Activated CD4-positive, alpha-beta memory T cell treated with anti-CD3 and anti-CD28 coated beads, Interleukin-2, amount 10 ng/mL, durations not matched to agents 7 days and 5 days (primary cell): ENCODE data around the gene EVL. TPM values are rescaled to one million over a fixed set of nuclear protein-coding genes. Genes with fewer than 3 reads are reported as not detected.

Experiments
- CTCF ChIA-PET: fragments of 350-600 bp; sonication (Branson Sonifier 250); formaldehyde crosslinking; loops from one replicate; lab custom pipeline; 2021; ENCODE audit warnings: antibody characterized with exemption, inconsistent platforms; lab: Charles Lee
- POLR2A ChIA-PET: fragments of 350-600 bp; sonication (Branson Sonifier 250); formaldehyde crosslinking; loops from one replicate; lab custom pipeline; 2021; ENCODE audit warnings: antibody characterized with exemption; lab: Charles Lee
- DNase-seq: peaks from one replicate; pipeline ENCODE4 v3.0.0-alpha.2; 2020
- H3K27ac Mint-ChIP-seq: one replicate; pipeline ENCODE4 v1.8.0; 2021; ENCODE audit warnings: mild to moderate bottlenecking, mixed read lengths
- H3K27me3 Mint-ChIP-seq: one replicate; pipeline ENCODE4 v1.8.0; 2021; ENCODE audit warnings: mixed read lengths
- H3K36me3 Mint-ChIP-seq: one replicate; pipeline ENCODE4 v1.8.0; 2021; ENCODE audit warnings: low read depth, mixed read lengths
- H3K4me1 Mint-ChIP-seq: one replicate; pipeline ENCODE4 v1.8.0; 2021; ENCODE audit warnings: mixed read lengths
- H3K4me3 Mint-ChIP-seq: one replicate; pipeline ENCODE4 v1.8.0; 2021; ENCODE audit warnings: mild to moderate bottlenecking, mixed read lengths
- H3K9me3 Mint-ChIP-seq: one replicate; pipeline ENCODE4 v1.8.0; 2021; ENCODE audit warnings: mixed read lengths
- total RNA-seq, 2 experiments: library from RNA; stranded (reverse); gene quantifications; one replicate each; pipeline ENCODE4 v1.2.3, GENCODE V29; 2021

EVL gene
- total RNA-seq, 2 experiments from 2014 or later: 771 to 787 TPM

- Mint-ChIP-seq H3K4me3 (peak overlapping the region; percentile 76), H3K9me3 (no peaks in the 10 kb centered on the region), H3K36me3 (peaks cover 91% of the 10 kb centered on the region), H3K27me3 (no peaks in the 10 kb centered on the region), H3K4me1 (peaks cover 98% of the 10 kb centered on the region), H3K27ac (peak overlapping the region; percentile 90)
- CTCF ChIA-PET: interaction anchor here (1.2 to 22.3 kb wide), 9 partner anchors 7 to 162 kb away, joined by 3 to 563 read pairs (median 7); partner anchors contain the start of gene EVL
- POLR2A ChIA-PET: interaction anchor here (0.7 to 58.4 kb wide), 12 partner anchors 10 to 291 kb away, joined by 3 to 1586 read pairs (median 4); partner anchors contain the start of gene EVL
- DNase-seq: peak; percentile 91
These were observed 13.9 kb downstream of the EVL start for GRCh38 chr14:100078997-100079725.

DNA sequence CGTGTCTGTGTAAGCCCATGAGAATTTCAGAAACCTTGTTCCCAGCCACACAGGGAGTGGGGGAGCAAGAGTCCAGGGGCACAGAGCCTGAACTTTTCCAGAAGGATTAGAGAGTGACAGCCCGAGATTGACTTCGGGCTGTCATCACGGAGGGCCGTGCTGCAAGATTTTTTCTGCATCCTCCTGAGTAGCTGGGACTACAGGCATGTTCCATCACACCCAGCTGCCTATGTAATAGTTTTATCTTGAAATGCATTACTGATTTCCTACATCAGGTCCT is 14.4 kb downstream of the EVL start:
- Mint-ChIP-seq H3K4me1 (peaks cover 98% of the 10 kb centered on the region), H3K36me3 (peaks cover 91% of the 10 kb centered on the region), H3K27ac (peak overlapping the region; percentile 90), H3K27me3 (no peaks in the 10 kb centered on the region), H3K4me3 (peak overlapping the region; percentile 76), H3K9me3 (no peaks in the 10 kb centered on the region)
- POLR2A ChIA-PET: interaction anchor here (1.5 to 58.4 kb wide), 7 partner anchors 10 to 145 kb away, joined by 3 to 1586 read pairs (median 6); partner anchors contain the start of gene EVL
- no peak for DNase-seq
- CTCF ChIA-PET: interaction anchor here (1.9 to 22.3 kb wide), 7 partner anchors 8 to 161 kb away, joined by 6 to 563 read pairs (median 14); partner anchors contain the start of gene EVL

GRCh38 chr14:100080206-100080605 is 15.0 kb downstream of the EVL start:
- Mint-ChIP-seq H3K4me3 (peak overlapping the region; percentile 76), H3K9me3 (no peaks in the 10 kb centered on the region), H3K27me3 (no peaks in the 10 kb centered on the region), H3K4me1 (peaks cover 98% of the 10 kb centered on the region), H3K36me3 (peaks cover 91% of the 10 kb centered on the region), H3K27ac (peak overlapping the region; percentile 90)
- POLR2A ChIA-PET: interaction anchor here (1.3 to 58.4 kb wide), 7 partner anchors 9 to 109 kb away, joined by 3 to 1586 read pairs (median 6); partner anchors contain the start of gene EVL
- no peak for DNase-seq
- CTCF ChIA-PET: interaction anchor here (0.8 to 22.3 kb wide), 9 partner anchors 8 to 161 kb away, joined by 3 to 563 read pairs (median 12); partner anchors contain the start of gene EVL

- no peaks in the 10 kb centered on the region for H3K9me3 Mint-ChIP-seq
- ChIA-PET CTCF (interaction anchor here (0.8 to 22.3 kb wide), 9 partner anchors 10 to 159 kb away, joined by 3 to 563 read pairs (median 12); partner anchors contain the start of gene EVL), POLR2A (interaction anchor here (1.2 to 58.4 kb wide), 8 partner anchors 9 to 140 kb away, joined by 3 to 1586 read pairs (median 10); partner anchors contain the start of gene EVL)
- no peaks in the 10 kb centered on the region for H3K27me3 Mint-ChIP-seq
- H3K36me3 Mint-ChIP-seq: peaks cover 90% of the 10 kb centered on the region
- H3K27ac Mint-ChIP-seq: peak overlapping the region; percentile 82
- H3K4me1 Mint-ChIP-seq: peaks cover 94% of the 10 kb centered on the region
- peak overlapping the region; percentile 75 for H3K4me3 Mint-ChIP-seq
- peak; percentile 31 for DNase-seq
These were observed 16.9 kb downstream of the EVL start for GRCh38 chr14:100081997-100082625.

GRCh38 chr14:100082723-100083122 is 17.5 kb downstream of the EVL start:
- no peak for DNase-seq
- peak overlapping the region; percentile 82 for H3K27ac Mint-ChIP-seq
- ChIA-PET POLR2A (interaction anchor here (1.3 to 58.4 kb wide), 7 partner anchors 8 to 139 kb away, joined by 5 to 1586 read pairs (median 13); partner anchors contain the start of gene EVL), CTCF (interaction anchor here (0.8 to 22.3 kb wide), 8 partner anchors 11 to 110 kb away, joined by 3 to 563 read pairs (median 12); partner anchors contain the start of gene EVL)
- peak overlapping the region; percentile 75 for H3K4me3 Mint-ChIP-seq
- H3K36me3 Mint-ChIP-seq: peaks cover 90% of the 10 kb centered on the region
- H3K9me3 Mint-ChIP-seq: no peaks in the 10 kb centered on the region
- H3K4me1 Mint-ChIP-seq: peaks cover 92% of the 10 kb centered on the region
- H3K27me3 Mint-ChIP-seq: no peaks in the 10 kb centered on the region

DNA sequence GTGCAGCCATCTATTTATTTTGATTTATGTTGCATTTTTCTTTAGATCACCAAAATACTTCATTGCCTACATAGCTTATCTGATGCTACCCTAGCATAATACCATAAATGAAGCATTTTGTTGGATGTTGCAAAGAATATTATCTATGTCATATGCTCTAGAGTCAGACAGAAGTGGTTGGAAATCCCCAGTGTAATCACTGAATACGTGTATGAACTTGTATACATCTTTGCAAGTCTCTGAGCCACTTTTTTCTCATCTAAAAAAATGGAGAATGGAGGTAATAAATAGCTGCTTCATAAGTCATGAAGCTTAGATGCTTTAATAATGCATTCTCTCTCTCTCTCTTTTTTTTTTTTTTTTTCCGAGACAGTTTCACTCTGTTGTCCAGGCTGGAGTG is 18.5 kb downstream of the EVL start:
- peak overlapping the region; percentile 15 for H3K4me3 Mint-ChIP-seq
- peaks cover 90% of the 10 kb centered on the region for H3K36me3 Mint-ChIP-seq
- peaks cover 90% of the 10 kb centered on the region for H3K4me1 Mint-ChIP-seq
- no peaks in the 10 kb centered on the region for H3K27me3 Mint-ChIP-seq
- H3K27ac Mint-ChIP-seq: peak overlapping the region; percentile 82
- CTCF ChIA-PET: interaction anchor here (0.7 to 22.3 kb wide), 8 partner anchors 12 to 327 kb away, joined by 3 to 563 read pairs (median 6); partner anchors contain the start of gene EVL
- no peaks in the 10 kb centered on the region for H3K9me3 Mint-ChIP-seq
- POLR2A ChIA-PET: interaction anchor here (0.7 to 58.4 kb wide), 5 partner anchors 10 to 27 kb away, joined by 3 to 1586 read pairs (median 13); partner anchors contain the start of gene EVL
- DNase-seq: no peak

- POLR2A ChIA-PET: interaction anchor here (1.8 to 58.4 kb wide), 4 partner anchors 9 to 24 kb away, joined by 6 to 1586 read pairs (median 14); partner anchors contain the start of gene EVL
- Mint-ChIP-seq H3K4me1 (peaks cover 90% of the 10 kb centered on the region), H3K9me3 (no peaks in the 10 kb centered on the region), H3K27me3 (no peaks in the 10 kb centered on the region), H3K27ac (peak overlapping the region; percentile 82), H3K4me3 (peak overlapping the region; percentile 38), H3K36me3 (peaks cover 90% of the 10 kb centered on the region)
- CTCF ChIA-PET: interaction anchor here (0.9 to 22.3 kb wide), 7 partner anchors 13 to 103 kb away, joined by 3 to 563 read pairs (median 4); partner anchors contain the start of gene EVL
- peak; percentile 11 for DNase-seq
These were observed 19.4 kb downstream of the EVL start for GRCh38 chr14:100084591-100084990.

GRCh38 chr14:100085462-100085861 is 20.2 kb downstream of the EVL start:
- Mint-ChIP-seq H3K36me3 (peaks cover 89% of the 10 kb centered on the region), H3K4me1 (peaks cover 89% of the 10 kb centered on the region), H3K4me3 (peak overlapping the region; percentile 4), H3K9me3 (no peaks in the 10 kb centered on the region), H3K27me3 (no peaks in the 10 kb centered on the region), H3K27ac (peak overlapping the region; percentile 82)
- DNase-seq: peak; percentile 17
- ChIA-PET CTCF (interaction anchor here (0.8 to 22.3 kb wide), 6 partner anchors 8 to 104 kb away, joined by 3 to 563 read pairs (median 4); no protein-coding TSS in a partner anchor), POLR2A (interaction anchor here (1.1 to 58.4 kb wide), 4 partner anchors 8 to 25 kb away, joined by 3 to 1586 read pairs (median 7); partner anchors contain the start of gene EVL)

DNA sequence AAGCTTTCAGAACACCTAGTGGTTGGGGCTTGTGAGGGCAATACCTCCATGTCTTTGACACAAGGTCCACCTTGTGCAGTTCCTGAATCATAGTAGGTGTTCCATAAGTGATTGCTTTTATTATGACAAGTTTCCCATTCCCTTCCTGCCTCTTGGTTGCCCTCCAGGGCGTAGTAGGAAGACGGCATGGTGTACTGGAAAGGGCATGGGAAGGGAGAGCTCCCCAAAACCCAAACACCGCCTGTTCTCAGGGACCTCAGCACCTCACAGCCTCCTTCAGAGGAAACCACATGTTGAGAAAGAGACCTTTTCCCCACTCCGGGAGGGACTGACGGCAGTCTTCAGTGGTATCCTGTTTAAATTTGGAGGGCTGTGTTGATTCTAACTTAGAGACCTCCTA is 21.1 kb downstream of the EVL start:
- CTCF ChIA-PET: interaction anchor here (0.8 to 22.3 kb wide), 5 partner anchors 8 to 38 kb away, joined by 3 to 563 read pairs (median 3); no protein-coding TSS in a partner anchor
- H3K27ac Mint-ChIP-seq: peak overlapping the region; percentile 82
- POLR2A ChIA-PET: interaction anchor here (1.0 to 58.4 kb wide), 5 partner anchors 9 to 26 kb away, joined by 3 to 1586 read pairs (median 4); partner anchors contain the start of gene EVL
- no peaks in the 10 kb centered on the region for H3K27me3 Mint-ChIP-seq
- H3K4me1 Mint-ChIP-seq: peaks cover 86% of the 10 kb centered on the region
- DNase-seq: peak; percentile 16
- H3K9me3 Mint-ChIP-seq: no peaks in the 10 kb centered on the region
- H3K36me3 Mint-ChIP-seq: peaks cover 89% of the 10 kb centered on the region
- H3K4me3 Mint-ChIP-seq: no peak overlapping the region

GRCh38 chr14:100088226-100088625 is 23.0 kb downstream of the EVL start:
- CTCF ChIA-PET: interaction anchor here (28.0 kb wide), 1 partner anchor 12 kb away, joined by 563 read pairs; the partner anchor contains the start of gene EVL
- H3K4me3 Mint-ChIP-seq: no peak overlapping the region
- H3K27ac Mint-ChIP-seq: no peak overlapping the region
- H3K36me3 Mint-ChIP-seq: peaks cover 88% of the 10 kb centered on the region
- no peaks in the 10 kb centered on the region for H3K27me3 Mint-ChIP-seq
- POLR2A ChIA-PET: interaction anchor here (1.0 to 58.4 kb wide), 2 partner anchors 11 to 28 kb away, joined by 4 to 1586 read pairs; partner anchors contain the start of gene EVL
- no peak for DNase-seq
- H3K9me3 Mint-ChIP-seq: no peaks in the 10 kb centered on the region
- peaks cover 83% of the 10 kb centered on the region for H3K4me1 Mint-ChIP-seq

GRCh38 chr14:100091386-100091785 is 26.2 kb downstream of the EVL start:
- H3K4me1 Mint-ChIP-seq: peaks cover 80% of the 10 kb centered on the region
- POLR2A ChIA-PET: interaction anchor here (1.1 to 58.4 kb wide), 4 partner anchors 9 to 31 kb away, joined by 4 to 1586 read pairs (median 6); partner anchors contain the start of gene EVL
- H3K36me3 Mint-ChIP-seq: peaks cover 87% of the 10 kb centered on the region
- CTCF ChIA-PET: interaction anchor here (1.4 to 28.0 kb wide), 3 partner anchors 9 to 16 kb away, joined by 3 to 563 read pairs (median 7); partner anchors contain the start of gene EVL
- DNase-seq: peak; percentile 14
- no peak overlapping the region for H3K4me3 Mint-ChIP-seq
- no peak overlapping the region for H3K27ac Mint-ChIP-seq
- H3K27me3 Mint-ChIP-seq: no peaks in the 10 kb centered on the region
- H3K9me3 Mint-ChIP-seq: no peaks in the 10 kb centered on the region
